IMR-90 (cell line): Measurements from ENCODE around the gene ARNT2. TPM values are rescaled to one million over a fixed set of nuclear protein-coding genes. Genes with fewer than 3 reads are reported as not detected.

Source experiments
- ATAC-seq: fragments of 200-7000 bp; cut with Tn5 transposase; 2 replicates; pipeline ENCODE4 v1.9.1; 2020; ENCODE audit warnings: low read depth, mild to moderate bottlenecking, moderate library complexity
- BruUV-seq: library from RNA; stranded (reverse); fragments of 400-500 nt; replicated peaks from 2 replicates; lab custom pipeline; 2021; lab: Mats Ljungman, UMichigan
- CTCF ChIA-PET: fragments of 300-600 bp; formaldehyde crosslinking; extraction: SDS; loops from one replicate; lab custom pipeline; 2021; ENCODE audit warnings: antibody characterized with exemption; lab: Yijun Ruan, JAX
- POLR2A ChIA-PET: fragments of 300-600 bp; sonication (Branson Sonifier 250); formaldehyde crosslinking; loops from one replicate; lab custom pipeline; 2022; ENCODE audit warnings: antibody characterized with exemption; ENCODE audit not compliant: unreplicated experiment; lab: Charles Lee
- DNase-seq: peaks from one replicate; pipeline ENCODE4 v3.0.0; 2013
- H2AFZ ChIP-seq: replicated peaks from 2 replicates; pipeline ENCODE3; 2013; ENCODE audit warnings: low read length, mild to moderate bottlenecking; ENCODE audit not compliant: poor library complexity
- H2AK5ac ChIP-seq: 2 replicates; pipeline ENCODE4 v1.6.1; 2013; ENCODE audit warnings: low read depth, low read length, inconsistent platforms
- H2AK9ac ChIP-seq: replicated peaks from 2 replicates; pipeline ENCODE3; 2013; ENCODE audit warnings: mild to moderate bottlenecking, low read depth, low read length, moderate library complexity; ENCODE audit not compliant: poor library complexity
- H2BK120ac ChIP-seq: 2 replicates; pipeline ENCODE4 v1.6.1; 2013; ENCODE audit warnings: low read depth, low read length, inconsistent platforms
- H2BK15ac ChIP-seq: 3 replicates; pipeline ENCODE4 v1.6.1; 2013; ENCODE audit warnings: low read depth, low read length, inconsistent platforms
- H2BK20ac ChIP-seq: 2 replicates; pipeline ENCODE4 v1.6.1; 2013; ENCODE audit warnings: low read depth, mild to moderate bottlenecking, inconsistent platforms, low read length, moderate library complexity
- H2BK5ac ChIP-seq: 2 replicates; pipeline ENCODE4 v1.6.1; 2013; ENCODE audit warnings: mild to moderate bottlenecking, low read depth, low read length, inconsistent platforms; ENCODE audit not compliant: poor library complexity, severe bottlenecking
- H3K14ac ChIP-seq: replicated peaks from 2 replicates; pipeline ENCODE4 v1.6.1; 2013; ENCODE audit warnings: low read depth, low read length, inconsistent platforms
- H3K18ac ChIP-seq: 2 replicates; pipeline ENCODE4 v1.6.1; 2013; ENCODE audit warnings: low read depth, low read length, control low read depth
- H3K23ac ChIP-seq: 2 replicates; pipeline ENCODE4 v1.6.1; 2013; ENCODE audit warnings: low read depth, low read length, inconsistent platforms
- H3K27ac ChIP-seq: 2 replicates; pipeline ENCODE4 v1.5.1; 2013; ENCODE audit warnings: mild to moderate bottlenecking, control low read depth, low read length; ENCODE audit not compliant: insufficient read depth
- H3K27me3 ChIP-seq: 2 replicates; pipeline ENCODE4 v1.6.1; 2013; ENCODE audit warnings: low read length; ENCODE audit not compliant: control insufficient read depth, insufficient read depth
- H3K36me3 ChIP-seq: 2 replicates; pipeline ENCODE4 v1.6.1; 2013; ENCODE audit warnings: low read length, mixed read lengths; ENCODE audit not compliant: control insufficient read depth, insufficient read depth
- H3K4ac ChIP-seq: 2 replicates; pipeline ENCODE4 v1.6.1; 2013; ENCODE audit warnings: low read depth, low read length, inconsistent platforms
- H3K4me1 ChIP-seq: 2 replicates; pipeline ENCODE4 v1.6.1; 2013; ENCODE audit warnings: low read length, mixed read lengths; ENCODE audit not compliant: control insufficient read depth, insufficient read depth
- H3K4me2 ChIP-seq: 2 replicates; pipeline ENCODE4 v1.6.1; 2013; ENCODE audit warnings: low read depth, mild to moderate bottlenecking, control low read depth, low read length, moderate library complexity
- H3K4me3 ChIP-seq: 2 replicates; pipeline ENCODE4 v1.5.1; 2013; ENCODE audit warnings: low read depth, mild to moderate bottlenecking, control low read depth, low read length, moderate library complexity; ENCODE audit not compliant: insufficient read depth
- H3K56ac ChIP-seq: 2 replicates; pipeline ENCODE4 v1.6.1; 2013; ENCODE audit warnings: low read length, inconsistent platforms; ENCODE audit not compliant: insufficient read depth; ENCODE audit errors: extremely low read depth
- H3K79me1 ChIP-seq, 2 experiments: 2 replicates each; pipeline ENCODE4 v1.6.1; 2013; ENCODE audit warnings: low read length in 2 of 2, inconsistent platforms in 1 of 2, low read depth in 1 of 2
- H3K9ac ChIP-seq: 2 replicates; pipeline ENCODE4 v1.6.1; 2013; ENCODE audit warnings: low read depth, low read length, control low read depth
- H3K9me1 ChIP-seq: 2 replicates; pipeline ENCODE4 v1.6.1; 2013; ENCODE audit warnings: low read length, inconsistent platforms; ENCODE audit not compliant: insufficient read depth
- H3K9me3 ChIP-seq: 2 replicates; pipeline ENCODE4 v1.6.1; 2013; ENCODE audit warnings: low read length; ENCODE audit not compliant: control insufficient read depth, insufficient read depth
- H4K20me1 ChIP-seq: 2 replicates; pipeline ENCODE4 v1.6.1; 2013; ENCODE audit warnings: low read length, inconsistent platforms; ENCODE audit not compliant: insufficient read depth
- H4K5ac ChIP-seq: 2 replicates; pipeline ENCODE4 v1.6.1; 2013; ENCODE audit warnings: mild to moderate bottlenecking, low read depth, low read length, control low read depth
- H4K8ac ChIP-seq, 2 experiments: 2 replicates each; pipeline ENCODE4 v1.6.1; 2013; ENCODE audit warnings: low read depth in 2 of 2, low read length in 2 of 2, control low read depth in 1 of 2, inconsistent platforms in 1 of 2
- H4K91ac ChIP-seq: 2 replicates; pipeline ENCODE4 v1.6.1; 2013; ENCODE audit warnings: low read depth, low read length, inconsistent platforms; ENCODE audit not compliant: insufficient read depth
- BHLHE40 ChIP-seq: fragments of 150-350 bp; IDR thresholded peaks from 2 replicates; pipeline ENCODE4 v1.6.1; 2016; ENCODE audit warnings: mild to moderate bottlenecking, low read depth, low read length
- CEBPB ChIP-seq: IDR thresholded peaks from 2 replicates; pipeline ENCODE4 v1.6.1; 2012; ENCODE audit warnings: low read depth, low read length, improper control_type of control experiment
- CHD1 ChIP-seq: IDR thresholded peaks from 2 replicates; pipeline ENCODE4 v1.6.1; 2012; ENCODE audit warnings: low read depth, low read length, improper control_type of control experiment
- FOS ChIP-seq: fragments of 150-350 bp; IDR thresholded peaks from 2 replicates; pipeline ENCODE4 v1.6.1; 2016; ENCODE audit warnings: low read depth, low read length
- MAFK ChIP-seq: IDR thresholded peaks from 2 replicates; pipeline ENCODE4 v1.6.1; 2012; ENCODE audit warnings: low read depth, low read length, improper control_type of control experiment
- MAZ ChIP-seq: IDR thresholded peaks from 2 replicates; pipeline ENCODE4 v1.6.1; 2012; ENCODE audit warnings: low read depth, mild to moderate bottlenecking, low read length, improper control_type of control experiment, moderate library complexity, borderline replicate concordance
- MXI1 ChIP-seq: IDR thresholded peaks from 2 replicates; pipeline ENCODE4 v1.6.1; 2012; ENCODE audit warnings: low read depth, mild to moderate bottlenecking, low read length, moderate library complexity, borderline replicate concordance
- NFE2L2 ChIP-seq: fragments of 150-350 bp; IDR thresholded peaks from 2 replicates; pipeline ENCODE4 v1.6.1; 2016; ENCODE audit warnings: low read depth, mild to moderate bottlenecking, low read length
- POLR2A ChIP-seq: IDR thresholded peaks from 2 replicates; pipeline ENCODE4 v1.6.1; 2012; ENCODE audit warnings: mild to moderate bottlenecking, low read depth, low read length
- RAD21 ChIP-seq: IDR thresholded peaks from 2 replicates; pipeline ENCODE4 v1.6.1; 2012; ENCODE audit warnings: low read length, improper control_type of control experiment
- RCOR1 ChIP-seq: IDR thresholded peaks from 2 replicates; pipeline ENCODE4 v1.6.1; 2012; ENCODE audit warnings: mild to moderate bottlenecking, low read length, improper control_type of control experiment; ENCODE audit not compliant: insufficient replicate concordance
- RFX5 ChIP-seq: IDR thresholded peaks from 2 replicates; pipeline ENCODE4 v1.8.0; 2012; ENCODE audit warnings: low read depth, mild to moderate bottlenecking, low read length, moderate library complexity
- SMC3 ChIP-seq: fragments of 150-350 bp; IDR thresholded peaks from 2 replicates; pipeline ENCODE4 v1.6.1; 2016; ENCODE audit warnings: low read depth, mild to moderate bottlenecking, antibody characterized with exemption, low read length, moderate library complexity
- WGBS, 2 experiments: methylation state at CpG; one replicate each; pipeline versions ENCODE4 v1.1.5 to v1.1.7; 2013; ENCODE audit warnings: missing lambda C conversion rate in 2 of 2; ENCODE audit not compliant: insufficient read length in 1 of 2; ENCODE audit errors: extremely low coverage in 2 of 2; 5-methylcytosine and 5-hydroxymethylcytosine counted together
- dilution Hi-C: fragments of 300-500 bp; cut with HindIII; formaldehyde crosslinking; loops from one replicate; pipeline ENCODE4 v1.14.3; 2018; ENCODE audit warnings: low sequenced_read_pairs; ENCODE audit not compliant: unreplicated experiment
- in situ Hi-C: fragments of 300-500 bp; cut with MboI; formaldehyde crosslinking; loops from 3 replicates; pipeline ENCODE4 v1.14.3; 2019; ENCODE audit warnings: low sequenced_read_pairs, inconsistent platforms, mixed read lengths
- intact Hi-C: fragments of 100-400 bp; cut with micrococcal nuclease; formaldehyde crosslinking; loops from 2 replicates; pipeline ENCODE4 v1.10.0; 2022
- polyA plus RNA-seq, 3 experiments: library from polyadenylated mRNA; depleted of rRNA; stranded (reverse); fragments of >200 nt; gene quantifications; 2 replicates each; pipeline ENCODE4 v1.2.3, GENCODE V29; 2012; ENCODE audit warnings: low replicate concordance in 1 of 3
- total RNA-seq: library from RNA; depleted of rRNA; stranded (reverse); fragments of >200 nt; gene quantifications from 2 replicates; pipeline ENCODE4 v1.2.3, GENCODE V29; 2012
- TF ChIP-seq, protein P1 (sequence below): fragments of 150-350 bp; IDR thresholded peaks from 2 replicates; pipeline ENCODE4 v1.6.1; 2016; ENCODE audit warnings: low read depth, mild to moderate bottlenecking, low read length, moderate library complexity, borderline replicate concordance
- TF ChIP-seq, protein P2 (sequence below): fragments of 150-350 bp; IDR thresholded peaks from 2 replicates; pipeline ENCODE4 v1.6.1; 2017; ENCODE audit warnings: mild to moderate bottlenecking, antibody characterized with exemption, low read length, low read depth
- TF ChIP-seq, protein P3 (sequence below): conservative IDR thresholded peaks from 2 replicates; pipeline ENCODE4 v1.5.1; 2012; ENCODE audit warnings: mild to moderate bottlenecking, low read depth, low read length, improper control_type of control experiment

The ARNT2 gene
- total and polyA plus RNA-seq, 2 of the 4 experiments (the other 2 are of a cell fraction) = 18.2 to 19.0 TPM

DNA sequence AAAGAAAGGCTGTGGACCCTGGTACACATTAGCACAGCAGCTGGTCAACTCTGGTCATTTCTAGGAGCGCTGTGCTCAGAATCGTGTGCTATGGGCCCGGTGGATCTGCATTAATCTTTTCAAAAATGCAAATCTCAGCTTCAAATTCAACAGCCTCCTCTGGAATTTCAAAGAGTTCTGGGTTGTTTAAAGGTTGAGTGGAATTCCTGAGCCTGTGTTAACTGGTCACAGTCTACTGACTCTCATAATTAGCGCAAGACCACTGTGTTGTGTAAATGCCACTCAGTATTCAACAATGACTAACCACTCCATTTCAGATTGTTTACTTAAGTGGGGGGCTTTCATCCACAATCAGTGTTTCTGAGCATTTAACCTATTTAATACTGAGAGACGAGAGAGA lies 2.7 kb upstream of the ARNT2 start:
- no peak overlapping the region for H4K8ac ChIP-seq
- no peak overlapping the region for H2BK5ac ChIP-seq
- H4K20me1 ChIP-seq = peaks cover 3% of the 10 kb centered on the region; the same call in 1 of the 2 replicates
- no peaks in the 10 kb centered on the region for H3K9me1 ChIP-seq
- no peak overlapping the region for H2BK20ac ChIP-seq
- H3K4me2 ChIP-seq = no peak overlapping the region
- TF ChIP-seq MXI1 (no peak), NFE2L2 (no peak), MAFK (no peak), POLR2A (no peak), FOS (no peak), RAD21 (no peak), CEBPB (no peak), CHD1 (no peak), RFX5 (no peak), MAZ (no peak), BHLHE40 (no peak), RCOR1 (no peak), SMC3 (no peak)
- TF ChIP-seq, protein P1, sequence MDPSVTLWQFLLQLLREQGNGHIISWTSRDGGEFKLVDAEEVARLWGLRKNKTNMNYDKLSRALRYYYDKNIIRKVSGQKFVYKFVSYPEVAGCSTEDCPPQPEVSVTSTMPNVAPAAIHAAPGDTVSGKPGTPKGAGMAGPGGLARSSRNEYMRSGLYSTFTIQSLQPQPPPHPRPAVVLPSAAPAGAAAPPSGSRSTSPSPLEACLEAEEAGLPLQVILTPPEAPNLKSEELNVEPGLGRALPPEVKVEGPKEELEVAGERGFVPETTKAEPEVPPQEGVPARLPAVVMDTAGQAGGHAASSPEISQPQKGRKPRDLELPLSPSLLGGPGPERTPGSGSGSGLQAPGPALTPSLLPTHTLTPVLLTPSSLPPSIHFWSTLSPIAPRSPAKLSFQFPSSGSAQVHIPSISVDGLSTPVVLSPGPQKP = no peak
- TF ChIP-seq, protein P2, sequence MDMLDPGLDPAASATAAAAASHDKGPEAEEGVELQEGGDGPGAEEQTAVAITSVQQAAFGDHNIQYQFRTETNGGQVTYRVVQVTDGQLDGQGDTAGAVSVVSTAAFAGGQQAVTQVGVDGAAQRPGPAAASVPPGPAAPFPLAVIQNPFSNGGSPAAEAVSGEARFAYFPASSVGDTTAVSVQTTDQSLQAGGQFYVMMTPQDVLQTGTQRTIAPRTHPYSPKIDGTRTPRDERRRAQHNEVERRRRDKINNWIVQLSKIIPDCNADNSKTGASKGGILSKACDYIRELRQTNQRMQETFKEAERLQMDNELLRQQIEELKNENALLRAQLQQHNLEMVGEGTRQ = no peak
- TF ChIP-seq, protein P3, sequence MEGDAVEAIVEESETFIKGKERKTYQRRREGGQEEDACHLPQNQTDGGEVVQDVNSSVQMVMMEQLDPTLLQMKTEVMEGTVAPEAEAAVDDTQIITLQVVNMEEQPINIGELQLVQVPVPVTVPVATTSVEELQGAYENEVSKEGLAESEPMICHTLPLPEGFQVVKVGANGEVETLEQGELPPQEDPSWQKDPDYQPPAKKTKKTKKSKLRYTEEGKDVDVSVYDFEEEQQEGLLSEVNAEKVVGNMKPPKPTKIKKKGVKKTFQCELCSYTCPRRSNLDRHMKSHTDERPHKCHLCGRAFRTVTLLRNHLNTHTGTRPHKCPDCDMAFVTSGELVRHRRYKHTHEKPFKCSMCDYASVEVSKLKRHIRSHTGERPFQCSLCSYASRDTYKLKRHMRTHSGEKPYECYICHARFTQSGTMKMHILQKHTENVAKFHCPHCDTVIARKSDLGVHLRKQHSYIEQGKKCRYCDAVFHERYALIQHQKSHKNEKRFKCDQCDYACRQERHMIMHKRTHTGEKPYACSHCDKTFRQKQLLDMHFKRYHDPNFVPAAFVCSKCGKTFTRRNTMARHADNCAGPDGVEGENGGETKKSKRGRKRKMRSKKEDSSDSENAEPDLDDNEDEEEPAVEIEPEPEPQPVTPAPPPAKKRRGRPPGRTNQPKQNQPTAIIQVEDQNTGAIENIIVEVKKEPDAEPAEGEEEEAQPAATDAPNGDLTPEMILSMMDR = no peak
- H3K9ac ChIP-seq = no peak overlapping the region
- DNase-seq (no peak), ATAC-seq (no peak)
- H3K36me3 ChIP-seq = no peaks in the 10 kb centered on the region
- peaks cover 3% of the 10 kb centered on the region; the same call in 1 of the 2 replicates for H3K4me1 ChIP-seq
- no peak overlapping the region for H2AK9ac ChIP-seq
- no CpG with 5 or more reads among the region's 5 CpGs for WGBS, 2 experiments
- CTCF ChIA-PET = no interaction called here
- H2BK120ac ChIP-seq = no peak overlapping the region
- no peak overlapping the region for H3K56ac ChIP-seq
- dilution Hi-C loops (no loop called here), in situ Hi-C loops (no loop called here), intact Hi-C loops (no loop called here)
- no peak overlapping the region for H2AFZ ChIP-seq
- H3K14ac ChIP-seq = no peak overlapping the region
- no TSS peak for BruUV-seq
- H2AK5ac ChIP-seq = no peak overlapping the region
- no peak overlapping the region for H3K4me3 ChIP-seq
- no peak overlapping the region for H3K4ac ChIP-seq
- peaks cover 11 to 13% of the 10 kb centered on the region in 2 experiments; a peak in 3 of 4 replicates for H3K79me1 ChIP-seq
- no peak overlapping the region for H3K23ac ChIP-seq
- H4K91ac ChIP-seq = no peak overlapping the region
- peaks cover 5% of the 10 kb centered on the region for H3K27me3 ChIP-seq
- no peak overlapping the region for H3K18ac ChIP-seq
- H2BK15ac ChIP-seq = no peak overlapping the region
- H3K9me3 ChIP-seq = no peaks in the 10 kb centered on the region
- no peak overlapping the region for H4K5ac ChIP-seq
- POLR2A ChIA-PET = no interaction called here
- no peak overlapping the region for H3K27ac ChIP-seq
